GM21825 (cell line): ENCODE data around the gene HOXA6.

Experiments
- ATAC-seq: cut with Tn5 transposase; IDR thresholded peaks from one replicate; pipeline ENCODE4 v1.9.1; 2021; ENCODE audit warnings: mild to moderate bottlenecking, moderate library complexity; ENCODE audit not compliant: unreplicated experiment

The HOXA6 gene

DNA sequence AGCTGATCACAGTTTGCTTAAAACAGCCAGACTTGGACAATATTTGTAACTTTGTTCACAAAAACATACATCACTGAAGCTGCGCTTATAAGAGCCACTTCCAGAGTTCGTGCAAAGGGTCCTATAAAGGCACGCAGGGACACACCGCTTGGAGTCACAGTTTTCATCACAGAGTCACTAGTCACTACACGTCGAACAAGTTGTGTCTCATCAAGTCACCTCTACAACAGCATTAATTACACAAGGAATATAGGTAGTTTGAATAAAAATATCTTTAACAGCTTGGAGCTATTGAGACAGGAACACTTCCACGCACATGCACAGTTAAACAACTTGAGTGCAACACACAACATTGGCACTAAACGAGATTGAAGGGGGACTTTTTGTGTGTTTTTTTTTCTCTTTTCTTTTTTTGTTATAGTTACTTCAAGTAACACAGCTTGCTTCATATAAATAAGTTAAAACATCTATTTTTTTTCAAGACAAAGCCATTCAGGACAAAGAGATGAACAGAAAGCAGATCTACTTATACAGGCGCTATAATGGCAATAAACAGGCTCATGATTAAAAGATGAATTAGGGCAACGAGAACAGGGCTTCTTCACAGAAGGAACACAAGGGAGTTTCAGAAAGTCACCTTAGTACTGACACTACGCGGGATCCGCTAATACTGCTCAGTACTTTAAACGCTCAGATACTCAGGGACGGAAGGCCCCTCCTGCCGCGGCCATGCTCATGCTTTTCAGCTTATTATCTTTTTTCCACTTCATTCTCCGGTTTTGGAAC lies 6.2 kb downstream of the HOXA6 start:
- ATAC-seq: no peak

DNA sequence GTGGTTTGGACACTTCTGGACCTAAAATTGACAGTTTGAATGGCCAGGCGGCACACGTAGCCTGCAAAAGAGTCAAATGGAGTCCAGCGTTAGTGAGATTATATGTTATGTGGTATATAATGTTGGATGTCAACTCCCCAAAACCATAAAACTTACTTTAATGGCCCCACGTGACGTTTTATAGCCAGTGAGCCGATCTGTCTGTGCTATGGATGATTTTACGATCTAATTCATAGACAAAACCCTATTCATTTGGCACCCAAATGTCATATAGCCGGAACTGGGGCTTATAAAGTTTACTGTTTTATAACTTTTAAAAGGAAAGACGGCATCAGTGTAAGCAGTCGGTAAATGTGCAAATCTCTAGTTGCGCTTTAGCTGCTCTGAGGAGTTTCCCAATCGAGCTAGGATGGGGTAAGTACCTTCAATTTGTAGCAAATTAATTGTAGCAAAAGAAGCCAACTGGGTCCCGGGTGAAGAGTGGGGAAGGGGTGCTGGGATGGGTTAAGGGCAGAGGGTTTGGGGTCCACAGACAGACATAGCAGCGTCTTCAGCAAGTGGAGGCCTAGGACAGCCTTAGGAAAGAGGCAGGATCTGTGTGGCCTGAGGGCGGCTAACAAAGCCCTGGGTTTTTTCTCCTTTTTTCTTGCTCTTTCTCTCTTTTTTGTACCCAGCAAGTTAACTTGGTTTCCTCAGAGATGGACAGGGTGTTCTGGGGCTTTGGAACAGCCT lies 7.3 kb downstream of the HOXA6 start:
- ATAC-seq: no peak

GRCh38 chr7:27139334-27140125 lies 8.0 kb downstream of the HOXA6 start:
- no peak for ATAC-seq

GRCh38 chr7:27138985-27139333 lies 8.6 kb downstream of the HOXA6 start:
- no peak for ATAC-seq

DNA sequence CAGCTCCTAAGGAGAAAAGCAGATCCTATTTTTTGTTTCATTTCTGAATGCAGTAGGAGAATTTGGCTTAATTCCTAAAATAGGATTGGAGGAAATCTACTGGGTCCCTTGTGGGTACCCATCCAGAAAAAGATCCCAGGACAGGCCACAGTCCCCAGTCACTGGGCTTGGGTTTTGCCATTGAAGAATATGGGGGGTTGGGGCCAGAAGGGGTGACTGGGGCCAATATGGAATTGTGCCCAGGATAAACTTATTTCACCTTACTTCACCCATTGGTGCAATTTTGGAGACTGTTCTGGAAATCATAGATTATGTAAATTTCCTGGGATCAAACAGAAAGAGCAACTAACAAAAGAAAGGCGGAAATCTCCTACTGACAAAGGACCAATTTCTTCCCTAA lies 9.1 kb downstream of the HOXA6 start:
- no peak for ATAC-seq

DNA sequence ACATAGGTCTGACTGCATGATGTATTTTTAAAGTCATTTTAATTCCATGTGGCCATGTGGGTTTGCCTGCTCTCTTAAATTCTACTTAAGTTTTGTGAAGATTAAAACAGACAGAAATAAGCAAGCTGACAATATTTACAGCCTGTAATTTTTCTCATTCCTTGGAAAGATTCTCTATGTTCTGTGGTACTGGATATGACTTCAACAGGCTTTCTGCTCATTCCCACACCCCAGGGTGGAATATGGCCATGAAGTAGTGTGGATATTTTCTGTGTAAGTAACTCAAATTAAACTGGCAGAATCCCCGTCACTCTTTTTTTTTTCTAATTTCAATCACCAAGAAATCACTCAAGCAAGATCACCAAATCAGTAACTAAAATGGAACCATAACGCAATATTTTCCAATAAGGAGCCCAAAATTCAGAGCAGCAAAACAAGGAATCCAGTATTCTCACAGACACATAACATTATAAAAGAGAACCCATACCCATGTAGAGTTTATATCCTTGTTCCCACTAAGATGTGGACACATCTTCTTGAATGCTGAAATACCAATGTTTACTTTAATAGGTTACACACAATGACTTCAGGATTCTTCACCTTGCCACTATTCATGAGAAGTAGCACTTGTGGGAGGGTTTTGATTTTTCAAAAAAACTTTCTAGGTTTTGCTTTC lies 9.8 kb downstream of the HOXA6 start:
- ATAC-seq: no peak

DNA sequence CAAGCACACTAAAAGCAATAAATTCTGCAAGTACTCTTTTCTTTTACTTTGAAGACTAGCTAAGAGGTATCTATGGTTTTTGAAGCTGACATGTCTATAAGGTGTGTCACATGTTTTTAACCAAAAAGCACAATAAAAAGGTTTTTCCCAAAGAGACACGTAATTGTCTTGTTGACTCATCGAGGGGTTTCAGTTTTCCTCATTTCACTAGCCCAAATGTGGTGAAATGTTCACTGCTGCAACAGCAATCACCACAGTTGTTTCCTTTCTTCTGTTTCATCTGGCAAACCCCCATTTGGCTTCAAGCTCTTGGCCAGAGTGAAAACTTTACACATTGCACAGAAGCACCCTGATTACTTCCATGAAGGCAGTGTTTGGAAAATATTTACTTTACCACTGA lies 13.2 kb downstream of the HOXA6 start:
- ATAC-seq: no peak

- ATAC-seq: no peak
These were observed 14.0 kb downstream of the HOXA6 start for GRCh38 chr7:27133409-27134231.

DNA sequence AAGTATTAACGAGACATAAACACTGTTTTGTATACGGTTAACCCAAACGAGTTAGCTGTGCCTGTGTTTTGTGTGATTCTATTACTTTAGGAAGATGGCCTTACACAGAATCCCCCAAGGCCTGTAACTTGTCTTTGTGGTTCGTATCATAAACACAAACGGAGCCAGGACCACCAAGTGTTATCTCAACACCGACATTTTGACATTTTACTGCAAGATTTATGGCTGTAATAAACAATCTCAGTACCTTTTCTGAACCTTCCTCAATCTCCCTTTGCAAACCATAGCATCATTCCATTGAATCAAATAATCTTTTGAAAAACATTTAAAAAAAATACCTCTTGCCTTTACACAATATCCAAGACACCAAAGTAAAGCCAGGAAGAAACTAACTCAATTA lies 14.6 kb downstream of the HOXA6 start:
- no peak for ATAC-seq

- ATAC-seq: no peak
These were observed 15.4 kb downstream of the HOXA6 start for GRCh38 chr7:27132214-27132613.

DNA sequence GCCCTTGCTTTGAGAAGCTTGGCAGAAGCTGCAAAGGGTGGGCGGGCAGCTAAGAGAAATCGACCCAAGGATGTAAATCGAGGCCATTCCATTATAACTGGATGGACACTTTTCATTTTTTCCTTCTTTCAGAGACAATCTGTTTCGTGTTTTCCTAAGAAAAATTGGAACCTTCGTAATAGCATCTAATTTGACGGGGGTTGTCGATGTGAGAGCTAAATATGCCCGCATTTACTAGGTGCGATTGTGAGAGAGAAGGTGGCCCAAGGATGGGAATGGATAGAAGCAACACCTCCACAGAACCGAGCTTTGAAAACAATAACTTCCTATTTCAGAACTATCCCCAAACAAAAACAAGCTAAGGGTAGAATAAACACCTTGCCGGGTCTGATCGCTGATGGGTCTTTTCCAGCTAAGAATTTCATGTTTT lies 16.2 kb downstream of the HOXA6 start:
- ATAC-seq: no peak

DNA sequence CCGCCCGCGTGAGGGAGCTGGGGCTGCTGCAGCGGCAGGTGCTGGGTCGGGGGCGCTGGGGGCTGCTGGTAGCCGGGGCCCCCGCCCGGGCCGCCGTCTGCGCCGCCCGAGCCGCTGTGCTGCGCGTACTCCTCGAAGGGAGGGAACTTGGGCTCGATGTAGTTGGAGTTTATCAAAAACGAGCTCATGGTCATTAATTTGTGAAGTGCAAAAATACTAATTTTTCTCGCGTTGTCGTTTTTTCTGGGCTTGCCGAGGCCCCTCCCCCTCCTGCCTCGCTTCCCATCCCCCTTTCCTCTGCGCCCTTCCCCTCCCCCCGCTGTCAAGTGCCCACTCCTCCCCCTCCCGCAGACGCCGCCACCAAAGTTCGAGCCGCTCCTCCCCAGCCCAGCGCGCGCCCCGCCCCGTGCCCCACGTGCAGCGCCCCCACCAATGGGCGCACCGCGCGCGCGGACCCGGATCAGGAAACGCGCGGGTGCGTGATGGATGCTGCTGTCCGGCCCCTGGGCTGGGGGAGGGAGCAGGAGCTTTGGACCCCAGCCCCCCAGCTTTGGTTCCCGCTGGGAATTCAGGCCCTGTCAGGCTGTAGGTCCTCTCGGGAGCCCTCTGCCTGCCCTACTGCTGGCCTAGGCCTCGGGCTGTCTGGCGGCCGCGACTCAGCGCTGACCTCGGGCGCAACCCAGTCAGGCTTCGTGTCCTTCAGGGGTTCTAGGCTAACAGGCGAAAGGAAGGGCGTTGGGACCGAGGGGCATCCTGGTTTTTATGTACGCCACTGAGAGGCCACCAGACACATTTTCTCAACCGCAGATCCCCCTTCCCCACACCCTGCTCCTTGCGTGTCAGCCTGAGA lies 16.8 kb downstream of the HOXA6 start, which contains the start of gene HOXA4:
HOXA4 (minus strand) TSS at position 218 of the 850 bp plus-strand sequence; CDS start at position 194, 24 bp downstream.
- no peak for ATAC-seq

DNA sequence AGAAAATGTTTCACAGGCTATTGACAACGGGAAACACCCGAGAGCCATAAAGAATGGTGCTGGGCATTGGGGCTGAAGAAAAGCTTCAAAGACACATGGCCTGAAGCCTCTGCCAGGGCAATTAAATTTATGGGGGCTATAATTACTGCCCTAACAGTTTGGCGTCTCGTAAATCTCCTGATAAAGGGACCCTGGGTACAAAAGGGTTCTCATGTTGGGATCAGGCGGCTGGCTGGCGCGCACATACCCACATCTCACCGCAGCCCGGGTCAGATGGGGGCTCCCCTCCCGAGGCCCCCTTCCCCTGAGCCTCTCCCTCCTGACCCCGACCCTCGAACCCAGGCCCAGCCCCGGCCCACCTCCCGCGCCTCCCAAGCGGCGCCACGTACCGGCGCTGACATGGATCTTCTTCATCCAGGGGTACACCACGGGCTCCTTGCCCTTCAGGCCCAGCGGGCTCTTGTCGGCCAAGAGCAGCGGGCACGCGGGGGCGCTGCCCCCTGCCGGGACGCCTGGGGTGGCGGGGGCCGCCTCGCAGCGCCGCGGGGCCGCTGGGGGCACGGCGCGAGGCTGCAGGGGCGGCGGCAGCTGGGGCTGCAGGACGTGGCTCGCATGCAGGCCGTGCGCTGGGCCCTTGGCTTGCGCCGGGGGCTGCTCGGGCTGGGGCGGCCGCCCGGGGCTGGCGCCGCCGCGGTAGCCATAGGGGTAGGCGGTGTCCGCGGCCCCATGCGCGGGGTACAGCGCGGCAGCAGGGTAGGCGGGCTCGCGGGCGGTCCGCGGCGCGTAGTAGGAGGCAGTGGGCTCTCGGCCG lies 17.6 kb downstream of the HOXA6 start:
- no peak for ATAC-seq

DNA sequence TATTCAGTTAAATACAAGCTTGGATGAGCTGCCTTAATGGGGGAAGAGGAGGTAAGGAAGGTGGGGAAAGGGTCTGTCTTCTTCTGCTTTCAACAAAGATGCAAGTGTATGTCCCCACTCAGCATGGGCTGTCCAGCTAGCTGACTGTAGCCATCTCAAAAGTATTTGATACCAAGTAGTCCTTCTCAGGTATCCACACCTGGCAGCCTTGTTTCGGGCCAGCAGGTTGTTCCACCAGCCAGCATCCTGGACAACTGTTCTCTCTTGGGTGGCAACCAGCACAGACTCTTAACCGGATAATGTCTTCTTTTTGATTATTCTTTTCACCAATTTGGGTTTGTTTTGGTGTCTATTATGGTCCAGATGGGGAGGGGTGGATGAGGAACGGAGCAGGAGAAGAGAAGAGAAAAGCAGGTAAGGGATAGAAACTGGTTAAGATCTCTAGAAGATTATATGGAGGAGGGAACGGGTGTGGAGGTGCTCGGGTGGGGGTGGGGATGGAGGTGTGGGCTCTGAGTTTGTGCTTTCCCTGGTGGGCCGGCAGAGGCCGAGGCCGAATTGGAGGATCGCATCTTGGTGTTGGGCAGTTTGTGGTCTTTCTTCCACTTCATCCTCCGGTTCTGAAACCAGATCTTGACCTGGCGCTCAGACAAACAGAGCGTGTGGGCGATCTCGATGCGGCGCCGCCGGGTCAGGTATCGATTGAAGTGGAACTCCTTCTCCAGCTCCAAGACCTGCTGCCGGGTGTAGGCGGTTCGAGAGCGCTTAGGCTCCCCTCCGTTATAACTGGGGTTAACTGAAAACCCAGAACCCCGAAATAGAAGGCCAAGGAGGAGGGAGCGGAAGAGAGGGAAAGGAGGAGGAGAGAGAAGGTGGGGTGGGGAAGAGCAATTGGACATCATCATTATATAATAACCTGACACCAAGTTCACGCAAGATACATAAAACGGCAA lies 18.5 kb downstream of the HOXA6 start:
- no peak for ATAC-seq

- ATAC-seq: no peak
These were observed 19.5 kb downstream of the HOXA6 start for GRCh38 chr7:27128034-27128433.

DNA sequence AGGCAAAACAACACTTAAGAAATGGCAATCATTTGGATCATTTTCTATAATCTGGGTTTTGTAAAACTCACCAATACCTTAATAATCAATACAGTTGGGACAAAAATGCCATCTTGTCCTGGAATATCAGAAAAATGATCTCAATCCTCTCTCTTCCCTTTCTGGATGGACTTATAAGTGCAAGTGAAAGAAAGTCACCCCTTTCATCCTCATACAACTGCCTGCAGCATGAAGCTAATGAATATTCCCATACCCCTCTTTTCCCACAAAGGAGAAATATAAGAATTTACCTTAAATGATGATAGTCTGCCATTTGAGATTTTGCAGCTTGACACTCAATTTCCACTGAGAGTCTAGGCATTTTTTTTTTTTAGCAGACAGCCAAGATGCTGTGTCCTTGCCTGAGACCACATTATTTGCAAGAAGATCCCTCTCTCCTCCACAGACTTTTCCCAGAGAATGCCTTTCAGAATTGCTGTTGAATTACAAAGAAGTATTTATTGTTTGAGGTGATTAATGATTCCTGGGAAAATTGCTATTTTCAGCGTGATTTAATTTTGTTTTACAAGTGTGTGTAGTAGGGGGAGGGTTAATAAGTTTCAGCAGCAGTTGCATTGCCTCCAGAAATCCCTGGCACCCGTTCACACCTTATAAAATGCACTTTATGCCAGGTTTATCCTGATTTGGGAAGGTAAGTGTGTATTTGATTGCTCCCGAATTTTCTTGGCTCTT lies 20.8 kb downstream of the HOXA6 start:
- no peak for ATAC-seq

DNA sequence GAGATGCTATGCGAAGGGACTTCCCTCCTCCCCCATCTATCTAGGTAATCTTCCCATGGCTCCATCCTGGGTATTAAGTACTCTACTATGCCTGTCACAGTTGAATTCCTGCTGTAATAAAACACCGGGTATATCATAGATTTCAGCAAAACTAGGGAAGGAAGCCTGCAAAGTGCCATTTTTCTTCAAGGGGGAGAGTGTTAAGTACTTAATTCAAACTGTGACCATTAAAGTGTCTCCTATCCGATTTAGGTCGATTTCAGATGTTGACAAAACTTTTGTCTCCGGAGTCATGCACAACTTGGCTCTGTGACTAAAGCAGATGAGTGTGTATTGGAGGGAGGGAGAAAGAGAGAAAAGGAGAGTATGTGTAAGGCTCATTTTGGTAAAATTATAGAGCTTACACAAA lies 21.6 kb downstream of the HOXA6 start:
- no peak for ATAC-seq
